Uterus (tissue), 2 donors: ENCODE results near the gene GRK2.

Source experiments
- CTCF ChIP-seq, 4 experiments: fragments of 200-600 bp in 2 of 4; fragments of 450-650 bp in 2 of 4; sonication (generic) in 2 of 4; IDR thresholded peaks; one replicate each; pipeline ENCODE4 v1.5.1; 2016 to 2019; ENCODE audit warnings: antibody characterized with exemption in 4 of 4, mild to moderate bottlenecking in 2 of 4, moderate library complexity in 1 of 4
- POLR2A ChIP-seq, 2 donors: fragments of 450-650 bp; IDR thresholded peaks; one replicate each; pipeline ENCODE4 v1.6.1; 2016; ENCODE audit warnings: antibody characterized with exemption in 2 of 2, mild to moderate bottlenecking in 1 of 2, moderate library complexity in 1 of 2

- TF ChIP-seq POLR2A (IDR thresholded peaks at IDR 0.05) (no peak), CTCF (IDR thresholded peaks at IDR 0.05) (no peak)
Observed at GRCh38 chr11:67286621-67287333, 20.5 kb downstream of the GRK2 start.
